Measurements from ENCODE around the gene ELMOD3.

The ELMOD3 gene

GRCh38 chr2:85395912-85396475 lies 41.4 kb downstream of the ELMOD3 start:
- no peak for DNase-seq (ENCODE audit: low spot score)
- Mint-ChIP-seq H3K4me3 (no peak overlapping the region), H3K36me3 (ENCODE audit: low read depth) (peaks cover 56% of the 10 kb centered on the region), H3K27ac (peak overlapping the region; percentile 28), H3K4me1 (ENCODE audit: low read depth) (peaks cover 28% of the 10 kb centered on the region), H3K9me3 (no peaks in the 10 kb centered on the region), H3K27me3 (ENCODE audit: low read depth) (no peaks in the 10 kb centered on the region)

DNA sequence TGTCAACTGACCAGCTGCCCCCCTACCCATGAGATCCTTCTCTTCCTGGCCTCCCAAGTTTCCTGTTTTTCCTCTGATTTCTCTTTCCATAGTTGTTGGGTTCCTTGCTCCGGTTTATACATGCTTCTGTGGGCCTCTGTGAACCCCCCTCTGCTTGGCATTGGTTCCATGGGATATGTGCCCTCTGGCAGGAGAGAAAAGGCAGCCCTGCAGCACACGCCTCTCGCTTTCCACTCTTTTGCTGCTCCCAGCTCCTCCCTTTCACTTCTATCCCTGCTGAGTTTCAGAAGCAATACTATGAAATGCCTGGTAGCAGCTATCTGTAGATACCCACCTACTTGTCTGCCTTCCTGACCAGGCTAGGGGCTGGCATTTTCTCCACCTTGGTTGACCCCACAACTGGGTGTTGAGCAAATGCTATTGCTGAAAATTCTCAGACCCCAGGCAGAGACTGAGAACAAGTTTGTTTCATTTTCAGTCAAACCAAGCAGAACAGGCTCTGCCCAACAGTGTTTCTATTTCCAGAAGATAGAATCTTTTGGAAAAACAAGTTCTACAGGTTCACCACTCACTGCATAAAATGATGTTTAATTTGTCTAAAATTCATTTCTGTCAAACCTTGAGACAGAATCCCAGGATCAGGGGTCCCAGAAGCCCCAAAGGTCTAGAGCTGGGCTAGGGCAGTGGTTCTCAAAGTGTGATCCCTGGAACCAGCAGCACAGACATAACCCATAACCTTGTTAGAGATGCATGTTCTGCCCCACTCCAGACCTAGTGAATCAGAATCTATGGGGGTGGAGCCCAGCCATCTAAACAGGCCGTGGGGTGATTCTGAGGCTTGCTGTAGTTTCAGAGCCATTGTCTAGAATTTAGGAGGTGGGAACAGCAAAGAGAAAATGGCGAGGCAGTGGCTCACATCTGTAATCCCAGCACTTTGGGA lies 42.2 kb downstream of the ELMOD3 start:
- Mint-ChIP-seq H3K4me1 (ENCODE audit: low read depth) (peaks cover 30% of the 10 kb centered on the region), H3K27me3 (ENCODE audit: low read depth) (no peaks in the 10 kb centered on the region), H3K4me3 (no peak overlapping the region), H3K27ac (peak overlapping the region; percentile 55), H3K36me3 (ENCODE audit: low read depth) (peaks cover 56% of the 10 kb centered on the region), H3K9me3 (no peaks in the 10 kb centered on the region)
- no peak for DNase-seq (ENCODE audit: low spot score)

GRCh38 chr2:85397925-85398331 lies 43.4 kb downstream of the ELMOD3 start:
- Mint-ChIP-seq H3K27ac (no peak overlapping the region), H3K4me3 (no peak overlapping the region)

DNA sequence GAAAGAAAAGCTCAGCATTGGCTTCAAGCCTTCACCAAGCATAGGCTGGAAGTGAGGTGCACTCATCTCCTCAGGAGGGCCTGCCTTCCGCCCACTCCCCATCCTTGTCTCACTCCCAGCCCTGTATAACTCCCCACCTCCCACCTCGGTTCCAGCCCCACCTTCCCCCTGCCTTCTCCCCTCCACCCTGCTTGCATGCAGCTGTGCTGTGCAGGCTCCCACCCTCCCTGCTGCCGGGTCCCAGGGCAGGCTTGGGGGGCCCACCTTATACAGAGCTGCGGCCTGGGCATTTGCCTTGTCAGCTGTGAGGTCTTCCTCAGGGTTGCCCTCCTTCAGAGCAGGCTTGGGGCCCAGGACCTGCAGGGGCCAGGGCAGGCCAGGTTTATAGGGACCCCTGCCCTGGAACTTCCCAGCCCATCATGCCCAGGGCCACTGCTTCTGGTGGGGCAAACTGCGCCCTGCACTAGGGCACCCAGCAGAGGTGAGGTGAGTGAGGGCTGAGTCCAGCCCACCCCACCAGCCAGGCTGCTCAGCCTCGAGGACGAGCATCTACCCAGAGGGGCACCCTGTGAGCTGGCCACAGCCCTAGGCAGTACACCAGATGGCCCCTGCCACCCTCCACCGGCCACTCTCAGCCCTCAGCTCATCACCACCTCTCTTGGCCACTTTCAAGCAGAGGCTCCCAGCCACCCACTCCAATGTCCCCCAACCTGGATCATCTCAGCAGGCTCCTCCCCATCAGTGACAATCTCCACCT lies 44.0 kb downstream of the ELMOD3 start:
- peak overlapping the region; percentile 31 for H3K27ac Mint-ChIP-seq

More at GRCh38 chr2:85397925-85398331, 43.4 kb downstream of the ELMOD3 start:
- Mint-ChIP-seq H3K36me3 (ENCODE audit: low read depth) (peaks cover 57% of the 10 kb centered on the region), H3K9me3 (no peaks in the 10 kb centered on the region), H3K27me3 (ENCODE audit: low read depth) (no peaks in the 10 kb centered on the region), H3K4me1 (ENCODE audit: low read depth) (peaks cover 28% of the 10 kb centered on the region)
- no peak for DNase-seq (ENCODE audit: low spot score)

DNA sequence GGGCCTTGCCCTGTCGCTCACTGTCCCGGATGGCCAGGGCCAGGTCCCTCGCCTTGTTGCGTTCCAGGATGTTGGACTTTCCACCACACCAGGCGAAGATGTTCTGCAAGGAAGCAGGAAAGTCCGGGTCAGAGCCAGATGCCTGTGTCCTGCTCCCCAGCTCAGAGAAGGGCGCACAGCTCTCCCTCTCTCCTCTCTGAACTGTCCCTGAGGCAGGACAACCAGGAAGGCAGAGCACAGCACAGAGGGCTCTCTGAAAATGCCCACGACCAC lies 44.5 kb downstream of the ELMOD3 start:
- no peaks in the 10 kb centered on the region for H3K27me3 Mint-ChIP-seq (ENCODE audit: low read depth)
- peak overlapping the region; percentile 31 for H3K27ac Mint-ChIP-seq
- H3K4me3 Mint-ChIP-seq = no peak overlapping the region
- no peak for DNase-seq (ENCODE audit: low spot score)
- peaks cover 62% of the 10 kb centered on the region for H3K36me3 Mint-ChIP-seq (ENCODE audit: low read depth)
- H3K4me1 Mint-ChIP-seq (ENCODE audit: low read depth) = peaks cover 24% of the 10 kb centered on the region
- H3K9me3 Mint-ChIP-seq = peaks cover 10% of the 10 kb centered on the region

More for the DNA sequence above, 44.0 kb downstream of the ELMOD3 start:
- Mint-ChIP-seq H3K4me1 (ENCODE audit: low read depth) (peaks cover 26% of the 10 kb centered on the region), H3K36me3 (ENCODE audit: low read depth) (peaks cover 63% of the 10 kb centered on the region), H3K27me3 (ENCODE audit: low read depth) (no peaks in the 10 kb centered on the region), H3K9me3 (peaks cover 5% of the 10 kb centered on the region), H3K4me3 (no peak overlapping the region)
- DNase-seq (ENCODE audit: low spot score) = no peak

GRCh38 chr2:85400023-85400422 lies 45.5 kb downstream of the ELMOD3 start:
- DNase-seq (ENCODE audit: low spot score) = no peak
- peaks cover 25% of the 10 kb centered on the region for H3K4me1 Mint-ChIP-seq (ENCODE audit: low read depth)
- no peaks in the 10 kb centered on the region for H3K27me3 Mint-ChIP-seq (ENCODE audit: low read depth)
- H3K9me3 Mint-ChIP-seq = peaks cover 12% of the 10 kb centered on the region
- no peak overlapping the region for H3K27ac Mint-ChIP-seq
- H3K36me3 Mint-ChIP-seq (ENCODE audit: low read depth) = peaks cover 66% of the 10 kb centered on the region
- H3K4me3 Mint-ChIP-seq = no peak overlapping the region

- Mint-ChIP-seq H3K9me3 (peaks cover 12% of the 10 kb centered on the region), H3K27me3 (ENCODE audit: low read depth) (no peaks in the 10 kb centered on the region), H3K27ac (no peak overlapping the region), H3K36me3 (ENCODE audit: low read depth) (peaks cover 70% of the 10 kb centered on the region), H3K4me3 (no peak overlapping the region), H3K4me1 (ENCODE audit: low read depth) (peaks cover 32% of the 10 kb centered on the region)
- DNase-seq (ENCODE audit: low spot score) = no peak
These were observed 46.2 kb downstream of the ELMOD3 start for GRCh38 chr2:85400541-85401463.

DNA sequence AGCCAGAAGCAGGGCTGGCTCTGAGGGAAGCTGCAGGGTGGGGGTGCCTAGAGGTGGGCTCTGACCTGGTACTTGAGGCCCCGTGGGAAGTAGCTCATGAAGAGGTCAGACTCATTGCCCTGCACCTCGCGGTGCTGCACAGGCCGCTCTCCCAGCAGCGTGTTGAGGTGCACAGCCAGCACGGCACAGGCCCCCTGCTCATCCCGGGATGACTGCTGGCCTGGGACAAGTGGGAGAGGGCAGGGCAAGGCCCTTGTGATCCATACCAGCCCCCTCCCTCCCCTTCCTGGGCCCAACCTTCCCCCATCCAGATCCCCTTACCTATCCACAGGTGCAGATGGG lies 46.9 kb downstream of the ELMOD3 start:
- H3K36me3 Mint-ChIP-seq (ENCODE audit: low read depth) = peaks cover 72% of the 10 kb centered on the region

DNA sequence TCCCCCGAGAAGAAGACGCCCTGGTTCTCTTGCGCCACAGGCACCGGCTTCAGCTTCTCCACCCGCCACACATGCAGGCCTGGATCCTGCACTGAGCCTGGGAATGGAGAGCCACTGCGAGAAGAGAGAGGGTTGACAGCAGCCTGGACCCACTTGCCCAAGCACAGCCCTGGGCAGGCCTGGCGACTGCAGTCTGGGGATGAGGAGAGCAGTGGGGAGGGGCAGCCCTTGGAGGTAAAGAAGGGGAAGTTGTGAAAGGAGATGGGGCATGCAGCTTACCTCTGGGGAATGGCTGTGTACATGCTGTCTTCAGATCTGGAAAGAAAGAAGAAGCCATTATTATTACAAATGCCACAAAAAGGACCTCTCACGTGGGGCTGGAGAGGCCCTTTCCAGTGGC lies 47.3 kb downstream of the ELMOD3 start:
- no peak overlapping the region for H3K4me3 Mint-ChIP-seq
- peaks cover 68% of the 10 kb centered on the region for H3K36me3 Mint-ChIP-seq (ENCODE audit: low read depth)
- H3K4me1 Mint-ChIP-seq (ENCODE audit: low read depth) = peaks cover 29% of the 10 kb centered on the region
- H3K9me3 Mint-ChIP-seq = peaks cover 12% of the 10 kb centered on the region
- H3K27me3 Mint-ChIP-seq (ENCODE audit: low read depth) = no peaks in the 10 kb centered on the region
- H3K27ac Mint-ChIP-seq = no peak overlapping the region
- DNase-seq (ENCODE audit: low spot score) = no peak

More for the DNA sequence above, 46.9 kb downstream of the ELMOD3 start:
- H3K9me3 Mint-ChIP-seq = peaks cover 12% of the 10 kb centered on the region
- peaks cover 33% of the 10 kb centered on the region for H3K4me1 Mint-ChIP-seq (ENCODE audit: low read depth)
- no peak overlapping the region for H3K4me3 Mint-ChIP-seq
- no peak for DNase-seq (ENCODE audit: low spot score)
- H3K27me3 Mint-ChIP-seq (ENCODE audit: low read depth) = no peaks in the 10 kb centered on the region
- no peak overlapping the region for H3K27ac Mint-ChIP-seq

GRCh38 chr2:85405201-85406059 lies 50.9 kb downstream of the ELMOD3 start:
- peaks cover 40% of the 10 kb centered on the region for H3K4me1 Mint-ChIP-seq (ENCODE audit: low read depth)
- H3K36me3 Mint-ChIP-seq (ENCODE audit: low read depth) = peaks cover 54% of the 10 kb centered on the region
- no peaks in the 10 kb centered on the region for H3K27me3 Mint-ChIP-seq (ENCODE audit: low read depth)
- H3K27ac Mint-ChIP-seq = peak overlapping the region; percentile 92
- peak; percentile 81 for DNase-seq (ENCODE audit: low spot score)
- peaks cover 12% of the 10 kb centered on the region for H3K9me3 Mint-ChIP-seq
- H3K4me3 Mint-ChIP-seq = peak overlapping the region; percentile 79

GRCh38 chr2:85409845-85410583 lies 55.4 kb downstream of the ELMOD3 start, which contains the start of gene CAPG:
TSS of gene CAPG (minus strand) at chr2:85410366. CDS start at chr2:85402145, 8,221 bp downstream.
- H3K27me3 Mint-ChIP-seq (ENCODE audit: low read depth) = no peaks in the 10 kb centered on the region
- no peaks in the 10 kb centered on the region for H3K9me3 Mint-ChIP-seq
- peak within 1 kb of the TSS; percentile 80 for H3K27ac Mint-ChIP-seq
- H3K36me3 Mint-ChIP-seq (ENCODE audit: low read depth) = peaks cover 25% of the 10 kb centered on the region
- H3K4me1 Mint-ChIP-seq (ENCODE audit: low read depth) = peaks cover 57% of the 10 kb centered on the region
- DNase-seq (ENCODE audit: low spot score) = peak; percentile 51
- peak within 1 kb of the TSS; percentile 87 for H3K4me3 Mint-ChIP-seq

Data from T-helper 2 cell treated with Interferon-gamma antibody and Interleukin-4, amounts not matched to agents 5 μg/mL and 100 μg/mL, for 36 hours (primary cell).